ENCODE measurements around the gene NBEA. TPM values are rescaled to one million over a fixed set of nuclear protein-coding genes. Genes with fewer than 3 reads are reported as not detected.
A peak's percentile ranks its signal among the peaks of the same experiment; 100 is the strongest.
"Not testable (repeated sequence)": the region's sequence is repeated elsewhere in the genome, so short reads cannot be mapped to it uniquely, and the experiment has no call there.

Gene NBEA
- total RNA-seq, 1 experiment from 2014 or later = 4.4 TPM

DNA sequence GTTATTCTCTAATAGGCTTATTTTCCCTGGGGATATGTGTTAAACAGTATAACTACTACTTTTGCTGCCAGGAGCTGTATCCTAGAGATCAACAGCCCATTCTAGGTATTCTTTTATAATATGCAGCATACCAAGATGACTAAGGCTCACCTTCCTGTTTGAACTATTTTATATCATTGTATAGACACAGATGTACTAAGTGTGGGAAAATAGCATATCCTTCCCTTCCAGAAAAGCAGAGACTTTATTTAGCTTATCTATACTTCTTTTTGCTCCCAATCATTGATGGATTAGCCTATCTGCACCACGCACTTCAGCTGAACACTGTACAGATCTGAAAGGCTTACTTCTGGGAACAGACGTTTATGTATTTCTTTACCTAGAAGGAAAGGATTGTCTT is 451.8 kb downstream of the NBEA start:
- POLR2A ChIA-PET (ENCODE audit: unreplicated experiment) = no interaction called here
- H3K79me2 ChIP-seq (ENCODE audit: low read length) = no peaks in the 10 kb centered on the region
- no peaks in the 10 kb centered on the region for H3K27me3 ChIP-seq (ENCODE audit: low read length)
- no peak for TF ChIP-seq EZH2phosphoT487 (IDR thresholded peaks at IDR 0.05; ENCODE audit: borderline replicate concordance, low read length)
- TF ChIP-seq EZH2 (IDR thresholded peaks at IDR 0.05; ENCODE audit: low read length, unreplicated experiment) = no peak
- TF ChIP-seq, protein P1, sequence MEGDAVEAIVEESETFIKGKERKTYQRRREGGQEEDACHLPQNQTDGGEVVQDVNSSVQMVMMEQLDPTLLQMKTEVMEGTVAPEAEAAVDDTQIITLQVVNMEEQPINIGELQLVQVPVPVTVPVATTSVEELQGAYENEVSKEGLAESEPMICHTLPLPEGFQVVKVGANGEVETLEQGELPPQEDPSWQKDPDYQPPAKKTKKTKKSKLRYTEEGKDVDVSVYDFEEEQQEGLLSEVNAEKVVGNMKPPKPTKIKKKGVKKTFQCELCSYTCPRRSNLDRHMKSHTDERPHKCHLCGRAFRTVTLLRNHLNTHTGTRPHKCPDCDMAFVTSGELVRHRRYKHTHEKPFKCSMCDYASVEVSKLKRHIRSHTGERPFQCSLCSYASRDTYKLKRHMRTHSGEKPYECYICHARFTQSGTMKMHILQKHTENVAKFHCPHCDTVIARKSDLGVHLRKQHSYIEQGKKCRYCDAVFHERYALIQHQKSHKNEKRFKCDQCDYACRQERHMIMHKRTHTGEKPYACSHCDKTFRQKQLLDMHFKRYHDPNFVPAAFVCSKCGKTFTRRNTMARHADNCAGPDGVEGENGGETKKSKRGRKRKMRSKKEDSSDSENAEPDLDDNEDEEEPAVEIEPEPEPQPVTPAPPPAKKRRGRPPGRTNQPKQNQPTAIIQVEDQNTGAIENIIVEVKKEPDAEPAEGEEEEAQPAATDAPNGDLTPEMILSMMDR (conservative IDR thresholded peaks at IDR 0.05; ENCODE audit: low read depth, low read length) = no peak
- H3F3A ChIP-seq (ENCODE audit: low read length, unreplicated experiment) = no peaks in the 10 kb centered on the region
- ATAC-seq = peak; percentile 78
- H3K36me3 ChIP-seq (ENCODE audit: low read depth, low read length) = no peaks in the 10 kb centered on the region
- H3K9me2 ChIP-seq (replicated peaks; ENCODE audit: low read length) = no peaks in the 10 kb centered on the region
- H3K27ac ChIP-seq (ENCODE audit: low read length) = no peak overlapping the region
- H4K20me1 ChIP-seq (ENCODE audit: low read length) = no peaks in the 10 kb centered on the region
- intact Hi-C loops (cut with micrococcal nuclease) = no loop called here
- CTCF ChIA-PET = no interaction called here
- no peak overlapping the region for H3K4me2 ChIP-seq (ENCODE audit: low read length)
- no peak for DNase-seq
- H3K9ac ChIP-seq (ENCODE audit: low read length) = no peak overlapping the region
- BruUV-seq (replicated peaks) = no TSS peak
- H2AFZ ChIP-seq (ENCODE audit: low read length) = no peak overlapping the region
- H3K9me3 ChIP-seq (ENCODE audit: low read length) = no peaks in the 10 kb centered on the region
- H3K4me1 ChIP-seq (ENCODE audit: insufficient read depth, low read length) = no peaks in the 10 kb centered on the region
- H3K4me3 ChIP-seq (ENCODE audit: low read length) = no peak overlapping the region

- intact Hi-C loops (cut with micrococcal nuclease); DNase-seq; H3F3A ChIP-seq (ENCODE audit: low read length, unreplicated experiment); H3K9ac ChIP-seq (ENCODE audit: low read length); BruUV-seq (replicated peaks); H4K20me1 ChIP-seq (ENCODE audit: low read length); H3K79me2 ChIP-seq (ENCODE audit: low read length); H2AFZ ChIP-seq (ENCODE audit: low read length); POLR2A ChIA-PET (ENCODE audit: unreplicated experiment); H3K4me3 ChIP-seq (ENCODE audit: low read length); H3K4me2 ChIP-seq (ENCODE audit: low read length); CTCF ChIA-PET; H3K4me1 ChIP-seq (ENCODE audit: insufficient read depth, low read length); H3K9me3 ChIP-seq (ENCODE audit: low read length); H3K36me3 ChIP-seq (ENCODE audit: low read depth, low read length); H3K9me2 ChIP-seq (replicated peaks; ENCODE audit: low read length); ATAC-seq; H3K27ac ChIP-seq (ENCODE audit: low read length); H3K27me3 ChIP-seq (ENCODE audit: low read length): not testable (repeated sequence)
Observed at GRCh38 chr13:35408285-35408684, 466.2 kb downstream of the NBEA start.

- TF ChIP-seq, protein P1 (conservative IDR thresholded peaks at IDR 0.05; ENCODE audit: low read depth, low read length) = no peak
- TF ChIP-seq EZH2phosphoT487 (IDR thresholded peaks at IDR 0.05; ENCODE audit: borderline replicate concordance, low read length) (no peak), EZH2 (IDR thresholded peaks at IDR 0.05; ENCODE audit: low read length, unreplicated experiment) (no peak)
- no peaks in the 10 kb centered on the region for H3K79me2 ChIP-seq (ENCODE audit: low read length)
- CTCF ChIA-PET = no interaction called here
- no peaks in the 10 kb centered on the region for H3K36me3 ChIP-seq (ENCODE audit: low read depth, low read length)
- H3K4me2 ChIP-seq (ENCODE audit: low read length) = no peak overlapping the region
- intact Hi-C loops (cut with micrococcal nuclease) = no loop called here
- H3K9me3 ChIP-seq (ENCODE audit: low read length) = no peaks in the 10 kb centered on the region
- H3K27me3 ChIP-seq (ENCODE audit: low read length) = no peaks in the 10 kb centered on the region
- no peak overlapping the region for H3K27ac ChIP-seq (ENCODE audit: low read length)
- no peaks in the 10 kb centered on the region for H3K9me2 ChIP-seq (replicated peaks; ENCODE audit: low read length)
- H3K4me1 ChIP-seq (ENCODE audit: insufficient read depth, low read length) = no peaks in the 10 kb centered on the region
- H3K4me3 ChIP-seq (ENCODE audit: low read length) = no peak overlapping the region
- no peaks in the 10 kb centered on the region for H3F3A ChIP-seq (ENCODE audit: low read length, unreplicated experiment)
- H2AFZ ChIP-seq (ENCODE audit: low read length) = no peak overlapping the region
- H4K20me1 ChIP-seq (ENCODE audit: low read length) = no peaks in the 10 kb centered on the region
- H3K9ac ChIP-seq (ENCODE audit: low read length) = no peak overlapping the region
- ATAC-seq (no peak), DNase-seq (no peak)
- no TSS peak for BruUV-seq (replicated peaks)
- POLR2A ChIA-PET (ENCODE audit: unreplicated experiment) = no interaction called here
Observed at GRCh38 chr13:35411059-35411744, 469.1 kb downstream of the NBEA start.
